K562 (cell line): ENCODE results near the gene BAD. TPM values are rescaled to one million over a fixed set of nuclear protein-coding genes. Genes with fewer than 3 reads are reported as not detected.

Experiments
- ELF4 ChIP-seq: fragments of 450-650 bp; formaldehyde crosslinking; IDR thresholded peaks from 2 replicates; pipeline ENCODE4 v1.4.0; 2022; ENCODE audit warnings: missing genetic modification characterization
- ERF ChIP-seq: fragments of 450-650 bp; formaldehyde crosslinking; IDR thresholded peaks from 2 replicates; pipeline ENCODE4 v1.4.0; 2020; ENCODE audit warnings: mild to moderate bottlenecking, mixed read lengths
- PHB2 ChIP-seq: fragments of 450-650 bp; IDR thresholded peaks from 2 replicates; pipeline ENCODE4 v1.6.1; 2017; ENCODE audit warnings: low read depth
- POLR2G ChIP-seq: fragments of 200-400 bp; formaldehyde crosslinking; IDR thresholded peaks from 2 replicates; pipeline ENCODE4 v1.6.1; 2017; ENCODE audit warnings: low read depth, mild to moderate bottlenecking, antibody characterized with exemption, low read length, moderate library complexity
- POU5F1 ChIP-seq: fragments of 150-350 bp; IDR thresholded peaks from 2 replicates; pipeline ENCODE4 v1.6.1; 2014; ENCODE audit warnings: borderline replicate concordance, low read length, low read depth, mild to moderate bottlenecking; ENCODE audit not compliant: partially characterized antibody
- TEAD4 ChIP-seq, 2 experiments: sonication (generic) in 1 of 2; formaldehyde crosslinking in 1 of 2; IDR thresholded peaks; 2 replicates each; pipeline versions ENCODE4 v1.6.1 to v1.8.0; 2012 to 2022; ENCODE audit warnings: borderline replicate concordance in 1 of 2, inconsistent platforms in 1 of 2, low read length in 1 of 2, mild to moderate bottlenecking in 1 of 2, missing genetic modification reagents in 1 of 2
- TOE1 ChIP-seq, 2 experiments: fragments of 450-650 bp in 1 of 2; sonication (generic) in 1 of 2; formaldehyde crosslinking in 1 of 2; IDR thresholded peaks; 2 replicates each; pipeline versions ENCODE4 v1.7.1 to v1.8.0; 2016 to 2022; ENCODE audit warnings: borderline replicate concordance in 2 of 2, mild to moderate bottlenecking in 2 of 2, antibody characterized with exemption in 1 of 2, inconsistent platforms in 1 of 2, low read depth in 1 of 2, missing genetic modification reagents in 1 of 2, moderate library complexity in 1 of 2
- ZFX ChIP-seq: sonication (generic); formaldehyde crosslinking; IDR thresholded peaks from 2 replicates; pipeline ENCODE4 v1.8.0; 2022; ENCODE audit warnings: mild to moderate bottlenecking, missing genetic modification reagents, moderate library complexity
- ZNF75A ChIP-seq: fragments of 450-650 bp; formaldehyde crosslinking; IDR thresholded peaks from 2 replicates; pipeline ENCODE4 v1.4.0; 2020; ENCODE audit warnings: mild to moderate bottlenecking
- polyA plus RNA-seq, 8 experiments: library from polyadenylated mRNA; depleted of rRNA in 4 of 8; stranded (reverse) in 5 of 8; unstranded in 3 of 8; fragments of >200 nt; fragmentation: Nextera tagmentation in 2 of 8; fragmentation: Illumina TruSeq in 1 of 8; extraction: Ambion mirVana in 2 of 8; extraction: Trizol in 1 of 8; gene quantifications; 2 replicates each; pipeline versions ENCODE4 v1.2.1 to v1.2.3, GENCODE V29; 2011 to 2014; ENCODE audit warnings: inconsistent platforms in 1 of 8, missing spikeins in 1 of 8
- total RNA-seq, 7 experiments: library from RNA; depleted of rRNA in 6 of 7; stranded (reverse); fragments of >200 nt in 6 of 7; fragmentation: Illumina TruSeq in 2 of 7; extraction: Trizol in 2 of 7; gene quantifications; 2 replicates each; pipeline versions ENCODE4 v1.2.1 to v1.2.3, GENCODE V29; 2011 to 2021; ENCODE audit warnings: low replicate concordance in 1 of 7
- TF ChIP-seq, protein P1 (sequence below): sonication (generic); formaldehyde crosslinking; IDR thresholded peaks from 2 replicates; pipeline ENCODE4 v1.8.0; 2022; ENCODE audit warnings: mild to moderate bottlenecking, missing genetic modification reagents
- TF ChIP-seq, protein P2 (sequence below): fragments of 250-450 bp; sonication (Bioruptor Pico); IDR thresholded peaks from 2 replicates; pipeline ENCODE4 v1.4.0; 2020
- TF ChIP-seq, protein P3 (sequence below): fragments of 250-450 bp; sonication (Bioruptor Pico); IDR thresholded peaks from 2 replicates; pipeline ENCODE4 v1.8.0; 2022; ENCODE audit warnings: moderate library complexity, mild to moderate bottlenecking, inconsistent platforms

Gene BAD
- total and polyA plus RNA-seq, 9 of the 15 experiments (the other 6 are each of a cell fraction or from before 2014, with no cell fraction given) = 0.61 to 45.6 (median 11.8) TPM

DNA sequence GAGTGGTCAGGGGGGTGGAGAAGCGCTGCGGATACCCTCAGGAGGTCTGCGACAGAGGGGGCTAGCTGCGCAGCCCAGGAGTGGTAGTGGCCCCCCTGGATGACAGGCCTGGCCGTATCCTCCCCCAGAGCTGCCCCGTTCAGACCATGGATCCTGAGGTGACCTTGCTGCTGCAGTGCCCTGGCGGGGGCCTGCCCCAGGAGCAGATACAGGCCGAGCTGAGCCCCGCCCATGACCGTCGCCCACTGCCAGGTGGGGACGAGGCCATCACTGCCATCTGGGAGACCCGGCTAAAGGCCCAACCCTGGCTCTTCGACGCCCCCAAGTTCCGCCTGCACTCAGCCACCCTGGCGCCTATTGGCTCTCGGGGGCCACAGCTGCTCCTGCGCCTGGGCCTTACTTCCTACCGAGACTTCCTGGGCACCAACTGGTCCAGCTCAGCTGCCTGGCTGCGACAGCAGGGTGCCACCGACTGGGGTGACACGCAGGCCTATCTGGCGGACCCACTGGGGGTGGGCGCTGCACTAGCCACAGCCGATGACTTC lies 57.9 kb downstream of the BAD start (continued):
- TF ChIP-seq, protein P1, sequence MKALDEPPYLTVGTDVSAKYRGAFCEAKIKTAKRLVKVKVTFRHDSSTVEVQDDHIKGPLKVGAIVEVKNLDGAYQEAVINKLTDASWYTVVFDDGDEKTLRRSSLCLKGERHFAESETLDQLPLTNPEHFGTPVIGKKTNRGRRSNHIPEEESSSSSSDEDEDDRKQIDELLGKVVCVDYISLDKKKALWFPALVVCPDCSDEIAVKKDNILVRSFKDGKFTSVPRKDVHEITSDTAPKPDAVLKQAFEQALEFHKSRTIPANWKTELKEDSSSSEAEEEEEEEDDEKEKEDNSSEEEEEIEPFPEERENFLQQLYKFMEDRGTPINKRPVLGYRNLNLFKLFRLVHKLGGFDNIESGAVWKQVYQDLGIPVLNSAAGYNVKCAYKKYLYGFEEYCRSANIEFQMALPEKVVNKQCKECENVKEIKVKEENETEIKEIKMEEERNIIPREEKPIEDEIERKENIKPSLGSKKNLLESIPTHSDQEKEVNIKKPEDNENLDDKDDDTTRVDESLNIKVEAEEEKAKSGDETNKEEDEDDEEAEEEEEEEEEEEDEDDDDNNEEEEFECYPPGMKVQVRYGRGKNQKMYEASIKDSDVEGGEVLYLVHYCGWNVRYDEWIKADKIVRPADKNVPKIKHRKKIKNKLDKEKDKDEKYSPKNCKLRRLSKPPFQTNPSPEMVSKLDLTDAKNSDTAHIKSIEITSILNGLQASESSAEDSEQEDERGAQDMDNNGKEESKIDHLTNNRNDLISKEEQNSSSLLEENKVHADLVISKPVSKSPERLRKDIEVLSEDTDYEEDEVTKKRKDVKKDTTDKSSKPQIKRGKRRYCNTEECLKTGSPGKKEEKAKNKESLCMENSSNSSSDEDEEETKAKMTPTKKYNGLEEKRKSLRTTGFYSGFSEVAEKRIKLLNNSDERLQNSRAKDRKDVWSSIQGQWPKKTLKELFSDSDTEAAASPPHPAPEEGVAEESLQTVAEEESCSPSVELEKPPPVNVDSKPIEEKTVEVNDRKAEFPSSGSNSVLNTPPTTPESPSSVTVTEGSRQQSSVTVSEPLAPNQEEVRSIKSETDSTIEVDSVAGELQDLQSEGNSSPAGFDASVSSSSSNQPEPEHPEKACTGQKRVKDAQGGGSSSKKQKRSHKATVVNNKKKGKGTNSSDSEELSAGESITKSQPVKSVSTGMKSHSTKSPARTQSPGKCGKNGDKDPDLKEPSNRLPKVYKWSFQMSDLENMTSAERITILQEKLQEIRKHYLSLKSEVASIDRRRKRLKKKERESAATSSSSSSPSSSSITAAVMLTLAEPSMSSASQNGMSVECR (CRISPR knock-in tag) = peak; percentile 60; the same call in 1 of the 2 replicates
- TF ChIP-seq ZFX (CRISPR knock-in tag) (peak; percentile 46), TEAD4 (IDR thresholded peaks at IDR 0.05; ENCODE audit: low read length) (no peak), TEAD4 (CRISPR knock-in tag; IDR thresholded peaks at IDR 0.05; ENCODE audit: borderline replicate concordance) (peak; percentile 82), PHB2 (peak; percentile 14; the same call in 1 of the 2 replicates), ERF (CRISPR knock-in tag) (0 out of 2 replicates have a peak, but pooled peaks have one; percentile 14), ELF4 (CRISPR knock-in tag) (peak; percentile 27; the same call in 1 of the 2 replicates), ZNF75A (CRISPR knock-in tag) (0 out of 2 replicates have a peak, but pooled peaks have one; percentile 18), POLR2G (peak; percentile 60; the same call in 1 of the 2 replicates), POU5F1 (no peak), TOE1 (IDR thresholded peaks at IDR 0.05; ENCODE audit: borderline replicate concordance) (no peak), TOE1 (CRISPR knock-in tag; IDR thresholded peaks at IDR 0.05; ENCODE audit: borderline replicate concordance, low read depth) (no peak)
- TF ChIP-seq, protein P2, sequence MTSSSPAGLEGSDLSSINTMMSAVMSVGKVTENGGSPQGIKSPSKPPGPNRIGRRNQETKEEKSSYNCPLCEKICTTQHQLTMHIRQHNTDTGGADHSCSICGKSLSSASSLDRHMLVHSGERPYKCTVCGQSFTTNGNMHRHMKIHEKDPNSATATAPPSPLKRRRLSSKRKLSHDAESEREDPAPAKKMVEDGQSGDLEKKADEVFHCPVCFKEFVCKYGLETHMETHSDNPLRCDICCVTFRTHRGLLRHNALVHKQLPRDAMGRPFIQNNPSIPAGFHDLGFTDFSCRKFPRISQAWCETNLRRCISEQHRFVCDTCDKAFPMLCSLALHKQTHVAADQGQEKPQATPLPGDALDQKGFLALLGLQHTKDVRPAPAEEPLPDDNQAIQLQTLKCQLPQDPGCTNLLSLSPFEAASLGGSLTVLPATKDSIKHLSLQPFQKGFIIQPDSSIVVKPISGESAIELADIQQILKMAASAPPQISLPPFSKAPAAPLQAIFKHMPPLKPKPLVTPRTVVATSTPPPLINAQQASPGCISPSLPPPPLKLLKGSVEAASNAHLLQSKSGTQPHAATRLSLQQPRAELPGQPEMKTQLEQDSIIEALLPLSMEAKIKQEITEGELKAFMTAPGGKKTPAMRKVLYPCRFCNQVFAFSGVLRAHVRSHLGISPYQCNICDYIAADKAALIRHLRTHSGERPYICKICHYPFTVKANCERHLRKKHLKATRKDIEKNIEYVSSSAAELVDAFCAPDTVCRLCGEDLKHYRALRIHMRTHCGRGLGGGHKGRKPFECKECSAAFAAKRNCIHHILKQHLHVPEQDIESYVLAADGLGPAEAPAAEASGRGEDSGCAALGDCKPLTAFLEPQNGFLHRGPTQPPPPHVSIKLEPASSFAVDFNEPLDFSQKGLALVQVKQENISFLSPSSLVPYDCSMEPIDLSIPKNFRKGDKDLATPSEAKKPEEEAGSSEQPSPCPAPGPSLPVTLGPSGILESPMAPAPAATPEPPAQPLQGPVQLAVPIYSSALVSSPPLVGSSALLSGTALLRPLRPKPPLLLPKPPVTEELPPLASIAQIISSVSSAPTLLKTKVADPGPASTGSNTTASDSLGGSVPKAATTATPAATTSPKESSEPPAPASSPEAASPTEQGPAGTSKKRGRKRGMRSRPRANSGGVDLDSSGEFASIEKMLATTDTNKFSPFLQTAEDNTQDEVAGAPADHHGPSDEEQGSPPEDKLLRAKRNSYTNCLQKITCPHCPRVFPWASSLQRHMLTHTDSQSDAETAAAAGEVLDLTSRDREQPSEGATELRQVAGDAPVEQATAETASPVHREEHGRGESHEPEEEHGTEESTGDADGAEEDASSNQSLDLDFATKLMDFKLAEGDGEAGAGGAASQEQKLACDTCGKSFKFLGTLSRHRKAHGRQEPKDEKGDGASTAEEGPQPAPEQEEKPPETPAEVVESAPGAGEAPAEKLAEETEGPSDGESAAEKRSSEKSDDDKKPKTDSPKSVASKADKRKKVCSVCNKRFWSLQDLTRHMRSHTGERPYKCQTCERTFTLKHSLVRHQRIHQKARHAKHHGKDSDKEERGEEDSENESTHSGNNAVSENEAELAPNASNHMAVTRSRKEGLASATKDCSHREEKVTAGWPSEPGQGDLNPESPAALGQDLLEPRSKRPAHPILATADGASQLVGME (CRISPR knock-in tag) = no peak
- TF ChIP-seq, protein P3, sequence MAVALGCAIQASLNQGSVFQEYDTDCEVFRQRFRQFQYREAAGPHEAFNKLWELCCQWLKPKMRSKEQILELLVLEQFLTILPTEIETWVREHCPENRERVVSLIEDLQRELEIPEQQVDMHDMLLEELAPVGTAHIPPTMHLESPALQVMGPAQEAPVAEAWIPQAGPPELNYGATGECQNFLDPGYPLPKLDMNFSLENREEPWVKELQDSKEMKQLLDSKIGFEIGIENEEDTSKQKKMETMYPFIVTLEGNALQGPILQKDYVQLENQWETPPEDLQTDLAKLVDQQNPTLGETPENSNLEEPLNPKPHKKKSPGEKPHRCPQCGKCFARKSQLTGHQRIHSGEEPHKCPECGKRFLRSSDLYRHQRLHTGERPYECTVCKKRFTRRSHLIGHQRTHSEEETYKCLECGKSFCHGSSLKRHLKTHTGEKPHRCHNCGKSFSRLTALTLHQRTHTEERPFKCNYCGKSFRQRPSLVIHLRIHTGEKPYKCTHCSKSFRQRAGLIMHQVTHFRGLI = 0 out of 2 replicates have a peak, but pooled peaks have one; percentile 9
